T-cell (primary cell): Measurements from ENCODE around the gene HMGXB3. TPM values are rescaled to one million over a fixed set of nuclear protein-coding genes. Genes with fewer than 3 reads are reported as not detected.

ENCODE experiments used
- ATAC-seq, 4 experiments: fragments of 200-7000 bp in 3 of 4; fragments of 150-1000 bp in 1 of 4; cut with Tn5 transposase; replicated peaks in 1 of 4; 1 replicate in 3 of 4; 2 replicates in 1 of 4; pipeline ENCODE4 v1.10.0; 2021; ENCODE audit warnings: moderate library complexity in 3 of 4, mild to moderate bottlenecking in 2 of 4, moderate number of reproducible peaks in 1 of 4
- CTCF ChIA-PET, 2 donors: fragments of 300-600 bp; sonication (Branson Sonifier 250); formaldehyde crosslinking; loops; one replicate each; lab custom pipeline; 2022; ENCODE audit warnings: antibody characterized with exemption in 2 of 2; lab: Charles Lee
- POLR2A ChIA-PET, 2 donors: fragments of 300-600 bp; sonication (Branson Sonifier 250); formaldehyde crosslinking; loops; one replicate each; lab custom pipeline; 2022; ENCODE audit warnings: antibody characterized with exemption in 2 of 2; lab: Charles Lee
- DNase-seq, 35 experiments: peaks; one replicate each; pipeline versions ENCODE4 v3.0.0 to v3.0.0-alpha.2; 2013 to 2023
- H3K27ac ChIP-seq: one replicate; pipeline ENCODE4 v1.5.1; 2013; ENCODE audit warnings: low read length
- H3K27me3 ChIP-seq, 2 experiments: replicated peaks in 1 of 2; 1 replicate in 1 of 2; 2 replicates in 1 of 2; pipeline versions ENCODE4 v1.6.1 to v1.7.0; 2013; ENCODE audit warnings: low read length in 1 of 2, mixed read lengths in 1 of 2; ENCODE audit not compliant: control insufficient read depth in 2 of 2, insufficient read depth in 2 of 2; ENCODE audit errors: extremely low read depth in 1 of 2
- H3K36me3 ChIP-seq, 2 donors: 1 replicate in 1 of 2; 2 replicates in 1 of 2; pipeline versions ENCODE4 v1.6.1 to v1.7.0; 2013; ENCODE audit warnings: low read length in 1 of 2; ENCODE audit not compliant: control insufficient read depth in 2 of 2, insufficient read depth in 1 of 2; ENCODE audit errors: extremely low read depth in 1 of 2
- H3K4me1 ChIP-seq, 2 experiments: 1 replicate in 1 of 2; 2 replicates in 1 of 2; pipeline versions ENCODE4 v1.6.1 to v1.7.0; 2013; ENCODE audit warnings: low read length in 2 of 2, mixed read lengths in 1 of 2; ENCODE audit not compliant: insufficient read depth in 2 of 2, control insufficient read depth in 1 of 2; ENCODE audit errors: extremely low read depth in 1 of 2
- H3K4me3 ChIP-seq, 2 donors: 1 replicate in 1 of 2; 2 replicates in 1 of 2; pipeline versions ENCODE4 v1.5.1 to v1.7.0; 2013; ENCODE audit warnings: mild to moderate bottlenecking in 2 of 2, low read length in 1 of 2, moderate library complexity in 1 of 2; ENCODE audit not compliant: control insufficient read depth in 1 of 2; ENCODE audit errors: extremely low read depth in 1 of 2
- H3K9me3 ChIP-seq: 2 replicates; pipeline ENCODE4 v1.7.0; 2013
- H3K27ac Mint-ChIP-seq, 2 donors: one replicate each; pipeline ENCODE4 v1.8.0; 2020 to 2021; ENCODE audit warnings: mild to moderate bottlenecking in 2 of 2, mixed read lengths in 2 of 2
- H3K27me3 Mint-ChIP-seq, 2 donors: one replicate each; pipeline ENCODE4 v1.8.0; 2021 to 2022; ENCODE audit warnings: mixed read lengths in 2 of 2
- H3K36me3 Mint-ChIP-seq: one replicate; pipeline ENCODE4 v1.8.0; 2021; ENCODE audit warnings: mixed read lengths
- H3K4me1 Mint-ChIP-seq, 3 donors: one replicate each; pipeline ENCODE4 v1.8.0; 2020 to 2022; ENCODE audit warnings: mixed read lengths in 3 of 3, mild to moderate bottlenecking in 1 of 3
- H3K4me3 Mint-ChIP-seq, 3 donors: one replicate each; pipeline ENCODE4 v1.8.0; 2020 to 2022; ENCODE audit warnings: mild to moderate bottlenecking in 3 of 3, mixed read lengths in 3 of 3, moderate library complexity in 3 of 3
- H3K9me3 Mint-ChIP-seq, 3 donors: one replicate each; pipeline ENCODE4 v1.8.0; 2020 to 2022; ENCODE audit warnings: mixed read lengths in 3 of 3
- WGBS: methylation state at CpG from one replicate; pipeline ENCODE4 v1.1.5; 2013; ENCODE audit warnings: missing lambda C conversion rate; ENCODE audit not compliant: insufficient coverage; 5-methylcytosine and 5-hydroxymethylcytosine counted together
- total RNA-seq, 35 experiments: library from RNA in 6 of 35; stranded (reverse) in 6 of 35; fragments of 120-200 nt in 1 of 35; gene quantifications; one replicate each; pipeline versions ENCODE4 v1.2.1 to v1.2.4 and lab custom pipeline; 2013 to 2026

The HMGXB3 gene
- total RNA-seq, 5 donors from 2014 or later (not counting 1 experiment from before 2014, with no cell fraction given): 28.9 to 35.2 (median 30.9) TPM

GRCh38 chr5:150061538-150061995 lies 61.0 kb downstream of the HMGXB3 start:
- H3K9me3 Mint-ChIP-seq: no peaks in the 10 kb centered on the region
- 81% methylated on average over 8 of the region's 12 CpGs for WGBS
- no peak for ATAC-seq

GRCh38 chr5:150062216-150062922 lies 61.8 kb downstream of the HMGXB3 start:
- Mint-ChIP-seq H3K27me3 (peaks cover 0 to 4% of the 10 kb centered on the region in 2 donors), H3K36me3 (no peaks in the 10 kb centered on the region), H3K27ac (no peak overlapping the region), H3K4me1 (peaks cover 3 to 6% (median 4%) of the 10 kb centered on the region in 3 donors), H3K4me3 (no peak overlapping the region), H3K9me3 (no peaks in the 10 kb centered on the region)
- H3K4me3 ChIP-seq: no peak overlapping the region
- H3K4me1 ChIP-seq: peaks cover 0 to 5% of the 10 kb centered on the region in 2 experiments
- 83% methylated on average over 1 of the region's 2 CpGs for WGBS
- ATAC-seq (no peak), DNase-seq (no peak)
- H3K27ac ChIP-seq: no peak overlapping the region
- H3K9me3 ChIP-seq: no peaks in the 10 kb centered on the region
- CTCF ChIA-PET: no interaction called here
- POLR2A ChIA-PET: no interaction called here
- no peaks in the 10 kb centered on the region for H3K36me3 ChIP-seq
- peaks cover 0 to 26% of the 10 kb centered on the region in 2 experiments for H3K27me3 ChIP-seq

More at GRCh38 chr5:150061538-150061995, 61.0 kb downstream of the HMGXB3 start:
- Histone ChIP-seq H3K9me3 (no peaks in the 10 kb centered on the region), H3K27me3 (peaks cover 0 to 21% of the 10 kb centered on the region in 2 experiments), H3K4me1 (peaks cover 0 to under 1% of the 10 kb centered on the region in 2 experiments), H3K27ac (no peak overlapping the region), H3K4me3 (no peak overlapping the region), H3K36me3 (no peaks in the 10 kb centered on the region)
- Mint-ChIP-seq H3K4me1 (no peaks in the 10 kb centered on the region), H3K4me3 (no peak overlapping the region), H3K27me3 (peaks cover 0 to 4% of the 10 kb centered on the region in 2 donors), H3K36me3 (no peaks in the 10 kb centered on the region), H3K27ac (no peak overlapping the region)
- CTCF ChIA-PET: interaction anchor here in 1 of 2 donors (0.6 kb wide), 1 partner anchor 166 kb away, joined by 3 read pairs; no protein-coding TSS in a partner anchor
- POLR2A ChIA-PET: no interaction called here
- no peak for DNase-seq

GRCh38 chr5:150063638-150064037 lies 63.1 kb downstream of the HMGXB3 start:
- H3K27me3 ChIP-seq: peaks cover 0 to 30% of the 10 kb centered on the region in 2 experiments
- H3K4me3 ChIP-seq: no peak overlapping the region
- H3K4me3 Mint-ChIP-seq: no peak overlapping the region
- H3K36me3 ChIP-seq: no peaks in the 10 kb centered on the region
- H3K9me3 Mint-ChIP-seq: no peaks in the 10 kb centered on the region
- no peaks in the 10 kb centered on the region for H3K9me3 ChIP-seq
- H3K27me3 Mint-ChIP-seq: peaks cover 0 to 4% of the 10 kb centered on the region in 2 donors
- ATAC-seq (no peak), DNase-seq (no peak)
- WGBS: 100% methylated on average over 4 of the region's 5 CpGs
- no peak overlapping the region for H3K27ac ChIP-seq
- H3K4me1 ChIP-seq: peaks cover 0 to 5% of the 10 kb centered on the region in 2 experiments
- ChIA-PET CTCF (no interaction called here), POLR2A (no interaction called here)
- H3K27ac Mint-ChIP-seq: no peak overlapping the region
- no peaks in the 10 kb centered on the region for H3K36me3 Mint-ChIP-seq
- H3K4me1 Mint-ChIP-seq: peaks cover 3 to 6% (median 4%) of the 10 kb centered on the region in 3 donors

- Histone ChIP-seq H3K27me3 (peaks cover 0 to 28% of the 10 kb centered on the region in 2 experiments), H3K4me3 (no peak overlapping the region), H3K27ac (no peak overlapping the region), H3K36me3 (no peaks in the 10 kb centered on the region), H3K4me1 (peaks cover 0 to 5% of the 10 kb centered on the region in 2 experiments), H3K9me3 (no peaks in the 10 kb centered on the region)
- Mint-ChIP-seq H3K27ac (no peak overlapping the region), H3K27me3 (peaks cover 0 to 4% of the 10 kb centered on the region in 2 donors), H3K4me1 (peaks cover 3 to 6% (median 4%) of the 10 kb centered on the region in 3 donors), H3K36me3 (no peaks in the 10 kb centered on the region), H3K4me3 (no peak overlapping the region), H3K9me3 (no peaks in the 10 kb centered on the region)
- WGBS: 94% methylated on average over 3 of the region's 7 CpGs
- POLR2A ChIA-PET: no interaction called here
- no peak for ATAC-seq
- CTCF ChIA-PET: no interaction called here
- DNase-seq: no peak
Observed at GRCh38 chr5:150064681-150065220, 64.2 kb downstream of the HMGXB3 start.

- no peak overlapping the region for H3K4me3 ChIP-seq
- H3K27me3 Mint-ChIP-seq: peaks cover 0 to 4% of the 10 kb centered on the region in 2 donors
- H3K4me3 Mint-ChIP-seq: no peak overlapping the region
- no peaks in the 10 kb centered on the region for H3K36me3 ChIP-seq
- POLR2A ChIA-PET: no interaction called here
- H3K27me3 ChIP-seq: peaks cover 0 to 28% of the 10 kb centered on the region in 2 experiments
- H3K9me3 ChIP-seq: no peaks in the 10 kb centered on the region
- H3K9me3 Mint-ChIP-seq: no peaks in the 10 kb centered on the region
- H3K27ac ChIP-seq: no peak overlapping the region
- H3K27ac Mint-ChIP-seq: no peak overlapping the region
- peaks cover 0 to 5% of the 10 kb centered on the region in 2 experiments for H3K4me1 ChIP-seq
- H3K36me3 Mint-ChIP-seq: no peaks in the 10 kb centered on the region
- CTCF ChIA-PET: no interaction called here
- peaks cover 3 to 6% (median 4%) of the 10 kb centered on the region in 3 donors for H3K4me1 Mint-ChIP-seq
- ATAC-seq (no peak), DNase-seq (no peak)
- WGBS: 91% methylated on average over 4 of the region's 6 CpGs
Observed at GRCh38 chr5:150065346-150065745, 64.8 kb downstream of the HMGXB3 start.

GRCh38 chr5:150065886-150066285 lies 65.3 kb downstream of the HMGXB3 start:
- Mint-ChIP-seq H3K4me1 (peaks cover 3 to 6% (median 4%) of the 10 kb centered on the region in 3 donors), H3K9me3 (no peaks in the 10 kb centered on the region), H3K27me3 (peaks cover 0 to 4% of the 10 kb centered on the region in 2 donors), H3K27ac (no peak overlapping the region), H3K4me3 (no peak overlapping the region), H3K36me3 (no peaks in the 10 kb centered on the region)
- Histone ChIP-seq H3K27me3 (peaks cover 0 to 25% of the 10 kb centered on the region in 2 experiments), H3K36me3 (no peaks in the 10 kb centered on the region), H3K27ac (no peak overlapping the region), H3K9me3 (no peaks in the 10 kb centered on the region), H3K4me1 (peaks cover 0 to 5% of the 10 kb centered on the region in 2 experiments), H3K4me3 (no peak overlapping the region)
- 80% methylated on average over 7 of the region's 10 CpGs for WGBS
- ATAC-seq (no peak), DNase-seq (no peak)
- ChIA-PET POLR2A (interaction anchor here in 1 of 2 donors (0.6 kb wide), 1 partner anchor 8 kb away, joined by 6 read pairs; no protein-coding TSS in a partner anchor), CTCF (no interaction called here)
